ENCODE results near the gene EFCC1.
A peak's percentile ranks its signal among the peaks of the same experiment; 100 is the strongest.

Gene EFCC1

GRCh38 chr3:129001806-129002572 lies 885 bp downstream of the EFCC1 start:
- Mint-ChIP-seq H3K27me3 (ENCODE audit: low read depth) (peaks cover 52% of the 10 kb centered on the region), H3K27ac (no peak overlapping the region), H3K4me3 (peak overlapping the region; percentile 73), H3K4me1 (ENCODE audit: low read depth) (peaks cover 35% of the 10 kb centered on the region), H3K9me3 (no peaks in the 10 kb centered on the region), H3K36me3 (ENCODE audit: low read depth) (peaks cover 5% of the 10 kb centered on the region)

GRCh38 chr3:129002573-129003569 lies 1.8 kb downstream of the EFCC1 start:
- Mint-ChIP-seq H3K9me3 (no peaks in the 10 kb centered on the region), H3K4me1 (ENCODE audit: low read depth) (peaks cover 35% of the 10 kb centered on the region), H3K27me3 (ENCODE audit: low read depth) (peaks cover 57% of the 10 kb centered on the region), H3K36me3 (ENCODE audit: low read depth) (peaks cover 5% of the 10 kb centered on the region), H3K4me3 (peak overlapping the region; percentile 73), H3K27ac (no peak overlapping the region)

DNA sequence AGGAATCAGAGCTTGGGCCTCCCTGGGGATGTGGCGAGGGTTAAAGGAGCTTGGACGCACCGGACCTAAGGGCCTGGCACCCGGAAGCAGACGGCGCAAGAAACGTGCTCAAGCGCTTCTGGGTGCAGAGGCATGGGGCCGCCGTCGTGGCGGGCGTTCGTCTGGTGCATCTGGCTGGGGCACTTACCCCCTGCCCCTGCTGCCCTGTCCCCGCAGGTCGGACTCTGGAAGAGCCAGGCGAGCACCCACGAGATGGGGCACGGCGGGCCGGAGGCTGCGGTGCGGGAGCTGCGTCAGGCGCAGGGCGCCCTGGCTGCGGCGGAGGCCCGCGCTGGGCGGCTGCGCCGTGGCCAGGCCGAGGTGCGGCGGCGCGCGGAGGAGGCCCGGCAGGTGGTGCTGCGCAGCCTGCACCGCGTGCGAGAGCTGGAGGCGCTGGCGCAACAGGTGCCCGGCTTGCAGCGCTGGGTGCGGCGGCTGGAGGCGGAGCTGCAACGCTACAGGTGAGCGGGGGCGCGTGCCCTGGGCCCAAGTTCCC lies 2.5 kb downstream of the EFCC1 start:
- Mint-ChIP-seq H3K4me1 (ENCODE audit: low read depth) (peaks cover 33% of the 10 kb centered on the region), H3K4me3 (peak overlapping the region; percentile 51), H3K9me3 (no peaks in the 10 kb centered on the region), H3K27ac (no peak overlapping the region), H3K36me3 (ENCODE audit: low read depth) (peaks cover 5% of the 10 kb centered on the region), H3K27me3 (ENCODE audit: low read depth) (peaks cover 51% of the 10 kb centered on the region)

DNA sequence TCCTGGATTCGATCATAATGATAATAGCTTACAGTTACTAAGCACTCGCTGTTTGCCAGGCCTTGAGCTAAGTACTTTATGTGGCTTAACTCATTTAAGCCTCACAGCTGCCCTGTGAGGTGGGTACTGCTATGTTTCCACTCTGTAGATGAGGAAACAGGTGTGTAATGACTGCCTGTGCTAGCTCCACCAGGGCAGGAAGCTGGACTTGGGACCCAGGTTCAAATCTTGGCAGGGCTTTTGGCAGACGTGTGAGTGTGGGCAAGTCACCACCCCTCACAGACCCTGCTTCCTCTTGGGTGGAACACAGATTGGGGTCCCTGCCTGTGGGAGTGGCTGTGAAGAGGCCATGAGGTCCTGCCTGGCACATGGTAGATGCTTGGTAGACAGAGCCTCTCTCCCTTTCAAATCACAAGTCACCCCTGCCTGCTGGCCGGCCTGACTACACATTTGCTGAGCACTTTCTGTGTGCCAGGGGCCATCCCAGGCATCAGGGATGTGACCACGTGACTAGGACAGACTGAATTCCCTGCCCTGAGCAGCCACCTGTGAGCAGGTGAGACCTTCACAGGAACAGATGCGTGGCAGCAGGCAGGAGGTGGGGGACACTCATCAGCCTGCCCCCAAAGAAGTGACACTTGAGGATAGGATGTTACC lies 3.7 kb downstream of the EFCC1 start:
- Mint-ChIP-seq H3K36me3 (ENCODE audit: low read depth) (peaks cover 5% of the 10 kb centered on the region), H3K9me3 (no peaks in the 10 kb centered on the region), H3K4me1 (ENCODE audit: low read depth) (peaks cover 30% of the 10 kb centered on the region), H3K27me3 (ENCODE audit: low read depth) (peaks cover 45% of the 10 kb centered on the region), H3K27ac (no peak overlapping the region), H3K4me3 (no peak overlapping the region)

GRCh38 chr3:129005526-129006303 lies 4.6 kb downstream of the EFCC1 start:
- Mint-ChIP-seq H3K4me1 (ENCODE audit: low read depth) (peaks cover 30% of the 10 kb centered on the region), H3K27ac (peak overlapping the region; percentile 32), H3K27me3 (ENCODE audit: low read depth) (peaks cover 35% of the 10 kb centered on the region), H3K36me3 (ENCODE audit: low read depth) (peaks cover 5% of the 10 kb centered on the region), H3K9me3 (no peaks in the 10 kb centered on the region), H3K4me3 (no peak overlapping the region)

DNA sequence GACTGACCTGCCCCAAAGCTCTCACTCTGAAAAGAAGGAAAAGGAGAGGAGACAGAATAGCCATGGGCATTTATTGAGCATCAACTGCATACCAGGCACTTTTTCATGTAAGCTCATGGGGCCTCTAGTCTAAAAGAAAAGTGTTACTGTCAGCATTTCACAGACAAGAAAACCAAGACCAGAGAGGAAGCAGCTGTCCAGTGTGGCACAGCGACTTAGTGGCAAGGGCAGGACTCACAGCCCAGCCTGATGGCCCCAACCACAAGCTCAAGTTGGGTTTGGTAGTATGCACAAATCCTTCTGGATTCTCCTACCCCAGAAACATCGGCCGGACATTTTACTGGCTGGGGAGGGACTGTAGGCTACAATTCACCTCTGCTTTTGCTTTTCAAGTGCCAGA lies 5.8 kb downstream of the EFCC1 start:
- H3K36me3 Mint-ChIP-seq (ENCODE audit: low read depth): peaks cover 5% of the 10 kb centered on the region

GRCh38 chr3:129007792-129008191 lies 6.7 kb downstream of the EFCC1 start:
- peaks cover 22% of the 10 kb centered on the region for H3K4me1 Mint-ChIP-seq (ENCODE audit: low read depth)
- H3K9me3 Mint-ChIP-seq: no peaks in the 10 kb centered on the region
- H3K27ac Mint-ChIP-seq: no peak overlapping the region
- no peak overlapping the region for H3K4me3 Mint-ChIP-seq
- H3K27me3 Mint-ChIP-seq (ENCODE audit: low read depth): peaks cover 24% of the 10 kb centered on the region
- peaks cover 5% of the 10 kb centered on the region for H3K36me3 Mint-ChIP-seq (ENCODE audit: low read depth)

More for the DNA sequence above, 5.8 kb downstream of the EFCC1 start:
- Mint-ChIP-seq H3K4me3 (no peak overlapping the region), H3K4me1 (ENCODE audit: low read depth) (peaks cover 30% of the 10 kb centered on the region), H3K27me3 (ENCODE audit: low read depth) (peaks cover 32% of the 10 kb centered on the region), H3K9me3 (no peaks in the 10 kb centered on the region), H3K27ac (no peak overlapping the region)

GRCh38 chr3:129009266-129009665 lies 8.2 kb downstream of the EFCC1 start:
- Mint-ChIP-seq H3K27ac (no peak overlapping the region), H3K4me3 (no peak overlapping the region), H3K9me3 (no peaks in the 10 kb centered on the region), H3K4me1 (ENCODE audit: low read depth) (peaks cover 20% of the 10 kb centered on the region), H3K27me3 (ENCODE audit: low read depth) (peaks cover 13% of the 10 kb centered on the region), H3K36me3 (ENCODE audit: low read depth) (peaks cover 5% of the 10 kb centered on the region)

GRCh38 chr3:129010310-129010956 lies 9.3 kb downstream of the EFCC1 start:
- Mint-ChIP-seq H3K27me3 (ENCODE audit: low read depth) (peaks cover 9% of the 10 kb centered on the region), H3K4me1 (ENCODE audit: low read depth) (peaks cover 19% of the 10 kb centered on the region), H3K9me3 (no peaks in the 10 kb centered on the region), H3K27ac (no peak overlapping the region), H3K36me3 (ENCODE audit: low read depth) (no peaks in the 10 kb centered on the region), H3K4me3 (no peak overlapping the region)

DNA sequence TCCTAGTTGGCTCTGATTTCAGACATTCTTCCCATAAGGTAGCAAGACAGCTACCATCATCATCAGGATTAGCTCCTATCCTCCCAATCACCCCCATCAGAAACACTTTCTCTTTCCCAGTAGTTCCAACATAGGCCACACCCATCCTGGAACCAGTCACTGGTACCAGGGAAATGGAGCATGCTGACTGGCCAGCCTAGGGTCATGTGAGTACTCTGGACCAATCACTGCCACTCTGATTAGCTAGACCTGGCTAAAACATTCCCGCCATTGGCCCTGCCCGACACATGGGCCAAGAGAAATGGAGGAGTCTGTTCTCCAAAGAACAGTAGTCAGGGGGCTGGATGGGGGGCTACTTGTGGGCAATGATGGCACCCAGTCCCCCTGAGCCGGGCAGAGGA lies 12.4 kb downstream of the EFCC1 start:
- Mint-ChIP-seq H3K36me3 (ENCODE audit: low read depth) (no peaks in the 10 kb centered on the region), H3K9me3 (no peaks in the 10 kb centered on the region), H3K27me3 (ENCODE audit: low read depth) (peaks cover 4% of the 10 kb centered on the region), H3K4me1 (ENCODE audit: low read depth) (peaks cover 32% of the 10 kb centered on the region), H3K4me3 (no peak overlapping the region), H3K27ac (no peak overlapping the region)

DNA sequence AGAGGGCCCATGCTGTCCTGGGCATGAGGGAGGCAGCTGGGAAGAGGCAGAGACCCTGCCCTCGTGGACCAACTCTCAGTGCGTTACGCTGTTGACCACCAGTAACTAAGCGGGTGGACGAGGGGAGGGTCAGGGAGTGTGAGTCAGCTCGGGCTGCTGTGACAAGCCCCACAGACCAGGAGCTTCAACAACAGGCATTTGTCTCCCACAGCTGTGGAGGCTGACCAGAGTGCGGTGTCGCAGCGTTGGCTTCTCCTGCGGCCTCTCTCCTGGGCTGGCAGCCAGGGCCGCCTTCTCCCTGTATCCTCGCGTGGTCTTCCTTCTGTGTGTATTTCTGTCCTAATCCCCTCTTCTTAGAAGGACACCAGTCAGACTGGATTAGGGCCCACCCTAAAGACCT lies 13.0 kb downstream of the EFCC1 start:
- Mint-ChIP-seq H3K27ac (peak overlapping the region; percentile 85), H3K36me3 (ENCODE audit: low read depth) (no peaks in the 10 kb centered on the region), H3K4me3 (no peak overlapping the region), H3K27me3 (ENCODE audit: low read depth) (peaks cover 2% of the 10 kb centered on the region), H3K4me1 (ENCODE audit: low read depth) (peaks cover 32% of the 10 kb centered on the region), H3K9me3 (no peaks in the 10 kb centered on the region)

- no peaks in the 10 kb centered on the region for H3K27me3 Mint-ChIP-seq (ENCODE audit: low read depth)
- H3K4me3 Mint-ChIP-seq: no peak overlapping the region
- H3K4me1 Mint-ChIP-seq (ENCODE audit: low read depth): peaks cover 32% of the 10 kb centered on the region
- no peaks in the 10 kb centered on the region for H3K36me3 Mint-ChIP-seq (ENCODE audit: low read depth)
- no peaks in the 10 kb centered on the region for H3K9me3 Mint-ChIP-seq
- peak overlapping the region; percentile 85 for H3K27ac Mint-ChIP-seq
Observed at GRCh38 chr3:129014793-129015345, 13.8 kb downstream of the EFCC1 start.
